OCI-LY3 (cell line): ENCODE data around the gene CALU.

Experiments
- H2AFZ ChIP-seq: fragments of 200-600, 300-600 bp; shearing (Covaris generic); 2 replicates; pipeline ENCODE4 v1.6.0; 2014; ENCODE audit warnings: antibody characterized with exemption, low read depth, low read length
- H3K27ac ChIP-seq: fragments of 200-600, 300-600 bp; sonication (generic); 2 replicates; pipeline ENCODE4 v1.5.1; 2014; ENCODE audit warnings: mild to moderate bottlenecking, low read length, moderate library complexity, mixed read lengths
- H3K27me3 ChIP-seq: fragments of 200-600, 300-600 bp; sonication (generic); 2 replicates; pipeline ENCODE4 v1.6.1; 2014; ENCODE audit warnings: low read depth, low read length, mixed read lengths
- H3K36me3 ChIP-seq: fragments of 200-600, 300-600 bp; sonication (generic); replicated peaks from 2 replicates; pipeline ENCODE3; 2014; ENCODE audit warnings: low read depth, low read length, mixed read lengths
- H3K4me1 ChIP-seq: fragments of 300-600, 200-600 bp; sonication (generic); 2 replicates; pipeline ENCODE4 v1.6.1; 2014; ENCODE audit warnings: low read length, mixed read lengths
- H3K4me2 ChIP-seq: fragments of 200-600, 300-600 bp; sonication (generic); 2 replicates; pipeline ENCODE4 v1.6.1; 2014; ENCODE audit warnings: low read length, mixed read lengths
- H3K4me3 ChIP-seq: fragments of 300-600, 200-600 bp; sonication (generic); 2 replicates; pipeline ENCODE4 v1.5.1; 2014; ENCODE audit warnings: antibody characterized with exemption, mild to moderate bottlenecking, low read length, moderate library complexity
- H3K79me2 ChIP-seq: fragments of 300-600, 200-600 bp; shearing (Covaris generic); 2 replicates; pipeline ENCODE4 v1.6.1; 2014; ENCODE audit warnings: mild to moderate bottlenecking, low read length, mixed read lengths
- H3K9ac ChIP-seq: fragments of 300-600, 200-600 bp; shearing (Covaris generic); 2 replicates; pipeline ENCODE4 v1.6.0; 2014; ENCODE audit warnings: mild to moderate bottlenecking, low read length, moderate library complexity
- H3K9me3 ChIP-seq: fragments of 200-600, 300-600 bp; shearing (Covaris generic); 2 replicates; pipeline ENCODE4 v1.6.1; 2014; ENCODE audit warnings: low read length, mixed read lengths; ENCODE audit not compliant: insufficient read depth
- H4K20me1 ChIP-seq: fragments of 200-600, 300-600 bp; sonication (generic); 2 replicates; pipeline ENCODE4 v1.6.1; 2016; ENCODE audit warnings: low read length, mixed read lengths; ENCODE audit not compliant: insufficient read depth
- EZH2phosphoT487 ChIP-seq: fragments of 200-600 bp; shearing (Covaris generic); IDR thresholded peaks from 2 replicates; pipeline ENCODE4 v1.6.1; 2018; ENCODE audit warnings: antibody characterized with exemption, mixed run types, low read depth
- TF ChIP-seq, protein P1 (sequence below): fragments of 200-600, 300-600 bp; sonication (generic); IDR thresholded peaks from 2 replicates; pipeline ENCODE4 v1.5.1; 2014; ENCODE audit warnings: antibody characterized with exemption, low read length, low read depth

Gene CALU

DNA sequence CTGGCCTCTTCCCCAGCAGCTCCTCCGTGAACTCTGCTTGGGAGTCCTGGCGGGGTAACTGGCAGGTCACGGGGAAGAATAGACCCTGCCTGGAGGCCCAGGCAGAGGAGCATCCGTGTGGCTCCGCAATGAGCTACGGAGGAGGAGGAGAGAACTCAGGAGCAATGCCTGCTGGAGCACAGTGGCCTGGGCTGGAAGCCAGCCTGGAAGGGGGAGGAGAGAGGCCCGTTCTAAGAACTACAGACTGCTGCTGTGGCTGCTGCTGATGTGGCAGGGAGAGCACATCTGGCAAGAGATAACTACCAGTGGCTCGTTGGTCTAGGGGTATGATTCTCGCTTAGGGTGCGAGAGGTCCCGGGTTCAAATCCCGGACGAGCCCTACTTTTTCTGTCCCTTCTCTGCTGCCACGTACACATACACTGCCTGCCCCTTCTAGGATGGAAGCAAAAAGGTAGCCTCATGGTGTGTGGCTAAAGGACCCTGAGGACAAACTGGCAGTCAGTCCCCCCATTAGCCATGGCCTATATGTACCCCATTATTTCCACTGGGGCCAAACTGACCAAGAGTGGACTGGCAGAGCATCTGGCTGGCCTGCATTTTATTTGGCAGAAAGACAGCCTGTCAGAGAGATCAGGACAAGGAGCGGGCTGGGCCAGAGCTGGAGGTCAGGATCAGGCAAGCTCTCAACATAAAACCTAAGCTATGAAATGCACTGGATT is 44.1 kb downstream of the CALU start:
- H4K20me1 ChIP-seq, result no peaks in the 10 kb centered on the region
- H3K36me3 ChIP-seq, result no peaks in the 10 kb centered on the region
- no peaks in the 10 kb centered on the region for H3K9me3 ChIP-seq
- no peak overlapping the region for H3K9ac ChIP-seq
- H3K27ac ChIP-seq, result no peak overlapping the region
- no peaks in the 10 kb centered on the region for H3K4me1 ChIP-seq
- no peak overlapping the region for H2AFZ ChIP-seq
- H3K27me3 ChIP-seq, result peaks cover 13% of the 10 kb centered on the region
- H3K79me2 ChIP-seq, result no peaks in the 10 kb centered on the region
- H3K4me3 ChIP-seq, result no peak overlapping the region
- TF ChIP-seq, protein P1, sequence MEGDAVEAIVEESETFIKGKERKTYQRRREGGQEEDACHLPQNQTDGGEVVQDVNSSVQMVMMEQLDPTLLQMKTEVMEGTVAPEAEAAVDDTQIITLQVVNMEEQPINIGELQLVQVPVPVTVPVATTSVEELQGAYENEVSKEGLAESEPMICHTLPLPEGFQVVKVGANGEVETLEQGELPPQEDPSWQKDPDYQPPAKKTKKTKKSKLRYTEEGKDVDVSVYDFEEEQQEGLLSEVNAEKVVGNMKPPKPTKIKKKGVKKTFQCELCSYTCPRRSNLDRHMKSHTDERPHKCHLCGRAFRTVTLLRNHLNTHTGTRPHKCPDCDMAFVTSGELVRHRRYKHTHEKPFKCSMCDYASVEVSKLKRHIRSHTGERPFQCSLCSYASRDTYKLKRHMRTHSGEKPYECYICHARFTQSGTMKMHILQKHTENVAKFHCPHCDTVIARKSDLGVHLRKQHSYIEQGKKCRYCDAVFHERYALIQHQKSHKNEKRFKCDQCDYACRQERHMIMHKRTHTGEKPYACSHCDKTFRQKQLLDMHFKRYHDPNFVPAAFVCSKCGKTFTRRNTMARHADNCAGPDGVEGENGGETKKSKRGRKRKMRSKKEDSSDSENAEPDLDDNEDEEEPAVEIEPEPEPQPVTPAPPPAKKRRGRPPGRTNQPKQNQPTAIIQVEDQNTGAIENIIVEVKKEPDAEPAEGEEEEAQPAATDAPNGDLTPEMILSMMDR, result no peak
- TF ChIP-seq EZH2phosphoT487, result no peak
- no peak overlapping the region for H3K4me2 ChIP-seq

DNA sequence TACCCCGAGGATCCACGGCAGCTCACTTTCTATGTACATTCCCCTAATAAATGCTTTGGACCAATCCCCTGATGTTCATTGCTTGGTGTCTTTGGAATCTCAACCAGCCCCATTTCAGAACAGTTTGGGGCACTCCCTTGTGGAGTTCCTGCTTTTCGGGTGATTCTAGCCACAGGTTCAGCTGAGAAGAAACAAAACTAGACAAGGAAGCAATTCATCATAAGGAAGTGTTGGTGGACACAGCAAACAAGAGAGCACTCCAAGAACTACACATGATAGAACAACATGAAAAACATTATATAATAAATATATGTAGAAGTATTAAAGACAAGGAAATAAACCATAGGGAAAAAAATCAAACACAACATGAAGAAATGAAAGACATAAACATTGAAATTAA is 46.6 kb downstream of the CALU start:
- Histone ChIP-seq H3K27me3 (peaks cover 32% of the 10 kb centered on the region), H3K27ac (no peak overlapping the region), H3K4me3 (no peak overlapping the region), H3K79me2 (no peaks in the 10 kb centered on the region), H3K9me3 (no peaks in the 10 kb centered on the region), H3K36me3 (no peaks in the 10 kb centered on the region), H3K4me1 (0 out of 2 replicates have a peak, but pooled peaks cover 3% of the 10 kb centered on the region), H4K20me1 (no peaks in the 10 kb centered on the region), H2AFZ (no peak overlapping the region), H3K4me2 (no peak overlapping the region), H3K9ac (no peak overlapping the region)
- no peak for TF ChIP-seq EZH2phosphoT487

DNA sequence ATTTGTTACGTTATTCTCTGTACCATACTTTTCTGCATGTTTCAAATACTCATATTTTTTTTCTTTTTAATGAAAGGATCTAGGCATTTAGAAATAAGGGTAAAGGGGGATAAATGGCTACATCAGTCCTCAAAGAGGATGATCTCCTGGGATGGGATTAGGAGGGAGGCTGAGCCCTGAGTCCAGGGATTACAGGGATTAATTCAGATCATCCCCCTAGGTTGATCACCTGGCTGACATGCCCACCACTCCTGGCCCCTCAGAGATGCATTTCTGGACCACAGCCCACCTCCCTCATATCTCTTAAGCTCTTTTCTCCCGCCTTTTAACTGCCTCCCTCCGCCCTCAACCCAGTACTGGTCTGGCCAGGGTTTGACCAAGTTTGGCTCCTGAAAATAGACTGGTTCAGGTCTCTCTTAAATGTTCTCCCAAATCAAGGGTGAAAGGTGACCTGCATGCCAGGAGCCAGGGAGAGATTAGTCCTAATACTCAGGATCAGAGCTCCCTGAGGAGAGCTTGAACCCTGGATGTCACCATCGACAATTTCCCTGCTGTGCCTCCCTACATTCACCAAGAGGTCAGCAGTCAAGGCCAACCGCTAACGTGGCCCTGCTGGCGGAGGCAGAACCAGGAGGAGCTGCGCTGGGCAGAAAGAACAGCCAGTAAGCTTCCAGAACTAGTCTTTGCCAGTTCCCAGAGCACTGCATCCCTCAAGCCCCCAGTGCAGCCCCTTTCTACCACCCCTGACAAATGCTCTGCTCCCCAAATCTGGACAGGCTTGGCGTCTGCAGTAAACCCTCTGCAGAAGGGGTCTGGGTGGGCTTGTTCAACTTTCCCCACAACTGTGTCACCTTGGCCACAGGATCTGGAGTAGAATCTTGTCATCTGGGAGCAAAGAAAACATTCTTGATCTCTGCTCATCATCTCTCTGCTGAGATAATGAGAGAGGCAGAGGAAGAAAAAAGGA is 49.6 kb downstream of the CALU start:
- no peaks in the 10 kb centered on the region for H3K9me3 ChIP-seq
- H3K9ac ChIP-seq, result no peak overlapping the region
- peaks cover 6% of the 10 kb centered on the region; the same call in 1 of the 2 replicates for H3K4me1 ChIP-seq
- H3K79me2 ChIP-seq, result no peaks in the 10 kb centered on the region
- TF ChIP-seq EZH2phosphoT487, result no peak
- TF ChIP-seq, protein P1, result no peak
- no peak overlapping the region for H2AFZ ChIP-seq
- no peak overlapping the region for H3K27ac ChIP-seq
- H3K4me3 ChIP-seq, result no peak overlapping the region
- H4K20me1 ChIP-seq, result no peaks in the 10 kb centered on the region
- H3K36me3 ChIP-seq, result no peaks in the 10 kb centered on the region
- H3K4me2 ChIP-seq, result no peak overlapping the region
- peaks cover 32% of the 10 kb centered on the region for H3K27me3 ChIP-seq

DNA sequence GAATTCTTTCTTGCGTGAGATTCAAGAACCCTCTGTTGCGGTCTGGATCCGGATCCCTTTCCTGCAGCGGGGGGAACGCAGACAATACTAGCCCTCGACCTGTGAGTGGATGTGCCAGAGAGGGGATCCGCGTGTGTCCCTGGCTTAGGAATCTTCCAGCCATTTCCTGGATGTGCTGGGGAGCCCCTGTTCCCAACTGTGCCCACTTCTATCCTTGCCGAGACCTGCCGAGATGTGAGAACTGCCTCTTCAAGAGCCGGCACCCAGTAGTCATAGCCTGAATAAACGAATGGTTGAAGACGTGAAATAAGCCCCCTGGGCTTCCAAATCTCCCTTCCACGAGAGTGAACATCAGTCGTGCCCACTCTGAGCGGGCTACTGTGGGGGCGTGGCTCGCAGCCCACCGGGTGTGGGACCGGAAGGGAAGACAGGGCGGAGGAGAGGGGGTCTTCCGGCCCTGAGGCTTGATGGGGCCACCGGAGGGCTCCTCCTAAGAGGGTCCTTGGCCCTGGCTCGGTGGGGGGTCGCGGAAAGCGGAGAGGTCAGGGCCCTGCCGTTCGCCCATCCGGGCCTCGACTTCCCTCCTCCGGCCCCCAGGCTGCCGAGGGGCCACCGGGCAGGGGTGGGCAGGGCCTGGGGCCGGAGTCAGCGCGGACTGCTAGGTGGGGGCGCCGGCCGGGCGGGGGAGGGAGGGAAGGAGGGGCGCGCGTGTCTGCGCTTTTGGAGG is 51.3 kb downstream of the CALU start:
- no peaks in the 10 kb centered on the region for H3K9me3 ChIP-seq
- H3K4me1 ChIP-seq, result peaks cover 6% of the 10 kb centered on the region; the same call in 1 of the 2 replicates
- H2AFZ ChIP-seq, result peak overlapping the region; percentile 93; the same call in 1 of the 2 replicates
- peak overlapping the region; percentile 72 for H3K9ac ChIP-seq
- H3K4me3 ChIP-seq, result peak overlapping the region; percentile 95
- no peaks in the 10 kb centered on the region for H3K36me3 ChIP-seq
- peak overlapping the region; percentile 100 for H3K4me2 ChIP-seq
- no peak for TF ChIP-seq EZH2phosphoT487
- TF ChIP-seq, protein P1, result no peak
- no peaks in the 10 kb centered on the region for H3K79me2 ChIP-seq
- peaks cover 32% of the 10 kb centered on the region for H3K27me3 ChIP-seq
- no peak overlapping the region for H3K27ac ChIP-seq
- H4K20me1 ChIP-seq, result no peaks in the 10 kb centered on the region
